ENCODE data around the gene DARS1.

The DARS1 gene

DNA sequence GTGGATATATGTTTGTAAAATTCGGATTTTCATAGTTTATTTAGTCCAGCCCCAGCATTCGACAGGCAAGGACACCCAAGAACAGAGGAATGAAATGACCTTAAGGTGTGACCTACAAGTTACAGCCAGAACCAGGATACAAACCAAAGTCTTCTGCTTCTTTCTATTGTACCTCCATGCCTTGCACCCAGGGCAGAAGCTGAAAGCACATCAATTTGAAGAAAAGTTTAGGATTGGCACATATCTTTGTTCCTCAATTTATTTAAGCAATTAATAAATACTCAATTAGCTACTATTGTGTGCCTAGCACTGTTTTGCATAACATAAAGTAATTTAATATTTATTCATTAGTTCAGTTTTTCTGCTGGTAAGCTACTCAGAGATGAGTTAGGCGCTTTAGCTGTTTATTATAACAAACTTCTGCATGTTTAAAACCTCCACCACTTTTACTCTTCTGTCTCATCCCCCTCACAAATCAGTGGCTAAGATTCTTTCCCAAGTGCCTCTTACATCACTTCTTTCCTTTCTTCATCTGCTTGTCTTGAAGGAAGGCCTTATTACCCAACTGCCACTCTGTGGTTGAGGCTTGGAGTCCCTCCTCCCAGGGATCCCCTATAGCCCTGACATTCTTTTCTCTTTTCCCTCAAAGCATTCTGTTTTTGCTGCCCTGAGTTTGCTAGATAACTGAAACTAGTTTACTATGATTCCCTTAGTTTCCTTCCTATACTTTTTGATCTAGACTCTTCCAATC, 37.1 kb upstream of the DARS1 start:
- no peak for DNase-seq
- peaks cover 16% of the 10 kb centered on the region for H3K4me1 Mint-ChIP-seq
- H3K27me3 Mint-ChIP-seq, result peaks cover 4% of the 10 kb centered on the region
- H3K4me3 Mint-ChIP-seq, result no peak overlapping the region
- no peaks in the 10 kb centered on the region for H3K36me3 Mint-ChIP-seq
- H3K9me3 Mint-ChIP-seq, result no peaks in the 10 kb centered on the region
- CTCF ChIA-PET, result no interaction called here
- no peak overlapping the region for H3K27ac Mint-ChIP-seq

DNA sequence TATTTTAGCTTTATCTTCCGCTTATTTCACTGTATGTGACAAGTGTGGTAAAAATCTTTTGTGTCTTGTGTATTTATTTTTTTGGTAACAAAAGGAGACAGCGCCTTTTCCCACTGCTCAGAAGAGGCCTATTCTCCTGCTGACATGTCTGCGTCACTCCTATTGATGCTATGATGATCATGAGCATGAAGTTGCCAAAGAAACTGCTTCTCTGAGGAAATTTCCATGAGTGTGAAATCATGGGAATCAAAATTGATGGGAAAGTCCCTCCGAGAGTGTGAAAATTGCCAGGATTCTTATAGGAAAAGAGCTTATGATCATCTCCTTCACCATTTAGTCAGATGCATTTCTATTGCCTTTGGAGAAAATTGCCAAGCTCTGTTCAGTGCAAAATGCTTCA, 36.5 kb upstream of the DARS1 start:
- DNase-seq, result no peak
- Mint-ChIP-seq H3K27ac (no peak overlapping the region), H3K4me1 (peaks cover 16% of the 10 kb centered on the region), H3K9me3 (no peaks in the 10 kb centered on the region), H3K27me3 (peaks cover 4% of the 10 kb centered on the region), H3K4me3 (no peak overlapping the region), H3K36me3 (no peaks in the 10 kb centered on the region)
- CTCF ChIA-PET, result no interaction called here

DNA sequence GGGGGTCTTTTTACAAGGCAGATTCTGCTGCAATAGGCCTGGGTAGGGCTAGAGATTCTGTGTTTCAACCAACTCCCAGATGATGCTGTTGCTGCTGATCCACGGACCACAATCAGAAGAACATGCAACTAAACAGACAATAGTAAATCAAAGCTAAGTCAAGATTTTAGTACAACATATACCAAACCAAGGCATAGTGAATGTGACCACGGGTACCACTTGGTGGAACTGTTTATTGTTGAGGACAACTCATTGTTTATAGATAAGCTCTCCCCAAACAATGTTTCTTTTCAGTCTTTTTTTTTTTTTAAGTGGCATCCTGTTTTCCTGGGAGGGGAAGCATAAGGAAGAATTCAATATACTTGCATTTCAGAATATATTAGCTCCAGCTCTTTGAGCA, 36.0 kb upstream of the DARS1 start:
- H3K9me3 Mint-ChIP-seq, result no peaks in the 10 kb centered on the region
- CTCF ChIA-PET, result no interaction called here
- H3K4me1 Mint-ChIP-seq, result peaks cover 16% of the 10 kb centered on the region
- no peak overlapping the region for H3K27ac Mint-ChIP-seq
- no peak for DNase-seq
- H3K36me3 Mint-ChIP-seq, result peaks cover under 1% of the 10 kb centered on the region
- no peak overlapping the region for H3K4me3 Mint-ChIP-seq
- H3K27me3 Mint-ChIP-seq, result peaks cover 4% of the 10 kb centered on the region

DNA sequence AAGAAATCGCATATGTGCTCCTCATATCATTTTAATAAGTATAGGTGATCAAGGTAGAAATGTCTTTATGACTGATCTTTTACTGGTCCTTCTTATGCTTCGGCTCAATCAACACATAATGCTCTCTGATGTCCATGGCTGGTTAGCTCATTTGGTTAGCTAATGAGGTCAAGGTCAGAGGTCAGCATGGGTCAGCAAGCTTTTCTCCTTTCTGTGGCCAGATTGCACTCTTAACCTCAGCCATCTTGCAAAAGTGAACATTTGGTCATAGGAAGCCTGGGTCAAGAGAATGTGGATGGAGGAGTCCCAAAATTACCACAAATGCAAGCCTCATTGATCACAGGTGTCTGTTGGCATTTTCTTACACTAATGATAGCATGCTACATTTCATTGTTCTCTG, 35.4 kb upstream of the DARS1 start:
- CTCF ChIA-PET, result no interaction called here
- peaks cover 15% of the 10 kb centered on the region for H3K4me1 Mint-ChIP-seq
- peaks cover 2% of the 10 kb centered on the region for H3K36me3 Mint-ChIP-seq
- peaks cover 1% of the 10 kb centered on the region for H3K9me3 Mint-ChIP-seq
- H3K27me3 Mint-ChIP-seq, result peaks cover 4% of the 10 kb centered on the region
- no peak overlapping the region for H3K27ac Mint-ChIP-seq
- no peak for DNase-seq
- no peak overlapping the region for H3K4me3 Mint-ChIP-seq

DNA sequence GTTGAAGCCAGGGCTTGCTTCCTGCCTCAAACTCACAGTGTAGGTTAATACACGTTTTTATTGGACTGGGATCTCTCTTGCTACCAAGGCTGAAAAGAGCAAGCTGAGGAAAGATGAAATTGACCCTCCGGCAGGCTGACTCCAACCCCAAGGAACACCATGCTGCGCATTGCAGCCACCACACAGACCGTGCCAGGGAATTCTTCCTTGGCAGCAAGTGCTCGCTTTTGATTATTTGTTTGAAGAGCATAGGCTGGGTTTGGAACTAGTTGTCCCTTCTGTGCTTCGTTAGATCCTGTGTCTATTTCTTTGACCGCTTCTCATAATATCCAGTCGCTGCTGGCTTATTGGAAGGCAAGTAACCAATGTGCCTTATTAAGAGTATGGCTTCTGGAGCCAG, 34.4 kb upstream of the DARS1 start:
- Mint-ChIP-seq H3K27ac (no peak overlapping the region), H3K27me3 (no peaks in the 10 kb centered on the region)

DNA sequence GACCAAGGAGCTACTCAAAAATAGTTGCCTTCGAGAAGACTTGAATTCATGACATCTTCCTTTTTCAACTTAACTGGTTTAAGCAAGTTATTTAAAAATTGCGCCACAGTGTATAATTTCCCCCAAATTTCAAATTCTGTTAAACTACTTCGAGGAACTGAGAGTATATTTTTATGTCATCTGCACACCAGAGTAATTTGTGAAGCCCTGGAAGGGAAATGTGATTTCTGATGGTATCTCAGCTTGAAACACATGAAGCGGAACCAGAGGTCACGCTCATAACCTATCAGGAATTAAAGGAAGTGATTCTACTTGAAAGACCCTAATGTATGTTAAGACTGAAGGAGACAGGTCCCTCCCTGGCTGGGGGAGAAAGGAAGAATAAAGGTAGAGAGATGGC, 33.9 kb upstream of the DARS1 start:
- H3K4me1 Mint-ChIP-seq, result peaks cover 5% of the 10 kb centered on the region
- CTCF ChIA-PET, result interaction anchor here (0.7 kb wide), 1 partner anchor 51 kb away, joined by 4 read pairs; no protein-coding TSS in a partner anchor
- no peak overlapping the region for H3K27ac Mint-ChIP-seq

More for the DNA sequence above, 34.4 kb upstream of the DARS1 start:
- Mint-ChIP-seq H3K9me3 (peaks cover 6% of the 10 kb centered on the region), H3K4me3 (no peak overlapping the region), H3K36me3 (peaks cover 2% of the 10 kb centered on the region), H3K4me1 (peaks cover 5% of the 10 kb centered on the region)
- CTCF ChIA-PET, result interaction anchor here (0.7 kb wide), 1 partner anchor 51 kb away, joined by 4 read pairs; no protein-coding TSS in a partner anchor
- no peak for DNase-seq

DNA sequence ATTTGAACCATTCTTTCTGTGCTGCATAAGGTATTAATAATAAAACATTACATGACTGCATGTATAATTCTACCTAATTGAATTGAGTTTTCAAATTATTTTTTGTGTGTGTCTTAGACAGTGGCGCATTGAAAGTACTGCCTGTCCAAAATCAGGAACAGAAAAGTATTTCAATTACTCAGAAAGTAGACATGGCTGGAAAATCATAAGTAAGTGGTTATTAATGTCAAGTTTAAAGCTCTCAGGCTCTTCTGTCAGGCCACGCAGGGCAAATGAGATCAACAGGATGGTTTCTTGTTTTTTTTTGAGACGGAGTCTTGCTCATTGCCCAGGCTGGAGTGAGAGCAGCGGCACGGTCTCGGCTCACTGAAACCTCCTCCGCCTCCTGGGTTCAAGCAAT, 32.4 kb upstream of the DARS1 start:
- no peak for DNase-seq
- H3K27ac Mint-ChIP-seq, result no peak overlapping the region
- peaks cover 8% of the 10 kb centered on the region for H3K9me3 Mint-ChIP-seq
- H3K27me3 Mint-ChIP-seq, result peaks cover 4% of the 10 kb centered on the region
- peaks cover 5% of the 10 kb centered on the region for H3K36me3 Mint-ChIP-seq
- CTCF ChIA-PET, result no interaction called here
- peaks cover 14% of the 10 kb centered on the region for H3K4me1 Mint-ChIP-seq
- H3K4me3 Mint-ChIP-seq, result no peak overlapping the region

More for the DNA sequence above, 33.9 kb upstream of the DARS1 start:
- DNase-seq, result no peak
- Mint-ChIP-seq H3K36me3 (peaks cover 5% of the 10 kb centered on the region), H3K9me3 (peaks cover 8% of the 10 kb centered on the region), H3K4me3 (no peak overlapping the region), H3K27me3 (peaks cover 4% of the 10 kb centered on the region)

DNA sequence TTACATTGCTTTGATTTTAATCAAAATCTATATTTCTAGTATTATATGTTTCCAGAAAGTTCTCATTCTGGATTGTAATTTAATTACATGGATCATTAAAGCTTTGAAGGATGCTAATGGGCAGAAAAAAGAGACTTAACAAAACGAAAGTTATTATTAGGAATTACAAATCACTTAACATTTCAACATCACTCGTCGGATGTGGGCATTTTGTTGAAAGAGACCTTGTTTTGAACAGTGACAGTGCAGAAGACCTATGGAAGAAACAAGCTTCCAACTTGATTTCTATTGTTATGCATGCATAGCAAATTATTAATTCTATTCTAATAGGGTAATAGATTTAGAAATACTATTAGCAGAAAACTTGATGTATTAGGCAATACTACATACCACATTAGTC, 31.4 kb upstream of the DARS1 start:
- Mint-ChIP-seq H3K4me1 (peaks cover 14% of the 10 kb centered on the region), H3K27ac (no peak overlapping the region), H3K4me3 (no peak overlapping the region), H3K36me3 (peaks cover 5% of the 10 kb centered on the region), H3K27me3 (peaks cover 4% of the 10 kb centered on the region), H3K9me3 (peaks cover 8% of the 10 kb centered on the region)
- CTCF ChIA-PET, result interaction anchor here (1.1 kb wide), 1 partner anchor 8 kb away, joined by 3 read pairs; no protein-coding TSS in a partner anchor
- DNase-seq, result no peak

DNA sequence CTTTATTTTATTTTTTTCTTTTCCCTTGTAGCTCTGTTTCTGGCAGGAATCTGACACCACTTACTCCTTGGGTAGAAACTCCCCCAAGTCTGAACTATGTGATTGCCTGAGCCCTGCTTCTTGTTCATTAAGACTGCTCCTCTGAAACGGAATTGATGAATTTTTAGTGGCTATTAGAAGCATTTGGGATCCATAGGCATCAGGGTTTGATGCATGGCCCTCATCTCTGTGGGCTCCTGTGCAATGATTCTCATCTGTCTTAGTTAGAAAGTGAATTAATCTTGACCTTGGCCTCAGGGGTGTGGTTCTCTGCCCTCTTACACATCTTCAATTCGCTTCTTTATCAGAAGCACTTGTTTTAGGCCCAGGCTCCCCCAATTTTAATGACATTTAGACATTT, 31.0 kb upstream of the DARS1 start:
- H3K4me3 Mint-ChIP-seq, result no peak overlapping the region
- H3K27me3 Mint-ChIP-seq, result peaks cover 4% of the 10 kb centered on the region
- CTCF ChIA-PET, result interaction anchor here (1.1 kb wide), 1 partner anchor 8 kb away, joined by 3 read pairs; no protein-coding TSS in a partner anchor
- H3K9me3 Mint-ChIP-seq, result peaks cover 8% of the 10 kb centered on the region
- peaks cover 5% of the 10 kb centered on the region for H3K36me3 Mint-ChIP-seq
- peaks cover 14% of the 10 kb centered on the region for H3K4me1 Mint-ChIP-seq
- H3K27ac Mint-ChIP-seq, result no peak overlapping the region
- no peak for DNase-seq

DNA sequence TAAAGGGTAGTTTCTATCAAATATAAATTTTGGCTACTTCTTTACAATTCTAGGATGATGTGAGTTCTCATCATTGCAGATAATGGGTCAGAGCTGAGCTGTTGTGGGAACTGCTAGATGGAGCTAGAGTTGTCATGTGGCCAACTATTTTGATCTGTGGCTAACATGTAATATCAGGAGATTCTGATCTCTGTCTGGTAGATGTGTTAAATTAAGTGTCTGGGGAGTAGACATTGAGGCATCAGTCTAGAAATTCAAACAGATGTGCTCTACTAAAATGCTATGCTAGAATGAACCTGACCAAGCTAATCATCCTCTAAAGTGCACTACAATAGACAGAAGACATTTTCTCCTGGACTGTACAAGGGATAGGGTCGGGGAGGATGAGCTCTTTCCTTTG, 30.3 kb upstream of the DARS1 start:
- H3K27ac Mint-ChIP-seq, result no peak overlapping the region
- H3K27me3 Mint-ChIP-seq, result peaks cover 4% of the 10 kb centered on the region
- CTCF ChIA-PET, result no interaction called here
- no peak overlapping the region for H3K4me3 Mint-ChIP-seq
- peaks cover 8% of the 10 kb centered on the region for H3K9me3 Mint-ChIP-seq
- peaks cover 14% of the 10 kb centered on the region for H3K4me1 Mint-ChIP-seq
- DNase-seq, result no peak
- H3K36me3 Mint-ChIP-seq, result peaks cover 5% of the 10 kb centered on the region

DNA sequence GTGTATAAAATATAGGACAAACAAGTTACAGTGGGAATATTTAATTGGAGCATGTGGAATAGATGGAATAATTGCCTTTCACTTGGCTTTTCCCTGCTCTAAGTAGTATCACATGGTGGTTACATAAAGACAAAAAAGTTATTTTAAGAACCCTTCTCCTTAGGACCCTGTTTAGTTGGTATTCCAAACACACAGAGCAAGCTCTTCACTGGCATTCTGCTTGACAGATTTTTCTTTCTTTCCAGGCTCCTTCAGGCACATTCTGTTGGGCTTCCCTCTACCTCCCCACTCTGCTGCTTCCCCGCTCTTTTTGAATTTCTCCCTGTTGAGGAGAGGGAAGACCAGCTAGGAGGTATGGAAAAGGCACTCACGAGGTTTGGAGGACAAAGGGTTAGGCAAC, 29.0 kb upstream of the DARS1 start:
- Mint-ChIP-seq H3K27me3 (peaks cover 4% of the 10 kb centered on the region), H3K9me3 (peaks cover 8% of the 10 kb centered on the region), H3K4me1 (peaks cover 15% of the 10 kb centered on the region), H3K36me3 (peaks cover 7% of the 10 kb centered on the region), H3K4me3 (no peak overlapping the region), H3K27ac (no peak overlapping the region)
- CTCF ChIA-PET, result no interaction called here
- no peak for DNase-seq

DNA sequence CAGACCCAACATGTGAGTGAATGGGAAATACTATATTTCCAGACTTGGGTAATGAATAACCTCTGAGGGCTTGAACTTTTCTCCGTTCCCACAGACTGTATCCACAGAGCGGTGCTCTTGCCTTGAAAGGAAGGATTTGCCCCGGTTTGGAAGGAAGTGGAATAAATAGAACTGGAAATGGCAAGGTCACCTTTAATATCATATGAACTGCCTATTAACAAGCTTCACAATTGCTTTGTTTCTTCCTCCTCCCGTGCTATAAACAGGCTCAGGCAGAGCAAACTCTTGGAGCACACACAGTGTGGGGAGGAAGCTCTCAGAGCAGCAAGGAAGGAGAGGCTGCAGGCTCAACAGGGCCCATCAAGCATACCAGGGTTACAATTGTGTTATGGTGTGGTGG, 28.5 kb upstream of the DARS1 start:
- peaks cover 4% of the 10 kb centered on the region for H3K27me3 Mint-ChIP-seq
- peaks cover 18% of the 10 kb centered on the region for H3K4me1 Mint-ChIP-seq
- no peak overlapping the region for H3K27ac Mint-ChIP-seq
- CTCF ChIA-PET, result no interaction called here
- peaks cover 7% of the 10 kb centered on the region for H3K36me3 Mint-ChIP-seq
- H3K4me3 Mint-ChIP-seq, result no peak overlapping the region
- DNase-seq, result no peak
- H3K9me3 Mint-ChIP-seq, result peaks cover 8% of the 10 kb centered on the region

DNA sequence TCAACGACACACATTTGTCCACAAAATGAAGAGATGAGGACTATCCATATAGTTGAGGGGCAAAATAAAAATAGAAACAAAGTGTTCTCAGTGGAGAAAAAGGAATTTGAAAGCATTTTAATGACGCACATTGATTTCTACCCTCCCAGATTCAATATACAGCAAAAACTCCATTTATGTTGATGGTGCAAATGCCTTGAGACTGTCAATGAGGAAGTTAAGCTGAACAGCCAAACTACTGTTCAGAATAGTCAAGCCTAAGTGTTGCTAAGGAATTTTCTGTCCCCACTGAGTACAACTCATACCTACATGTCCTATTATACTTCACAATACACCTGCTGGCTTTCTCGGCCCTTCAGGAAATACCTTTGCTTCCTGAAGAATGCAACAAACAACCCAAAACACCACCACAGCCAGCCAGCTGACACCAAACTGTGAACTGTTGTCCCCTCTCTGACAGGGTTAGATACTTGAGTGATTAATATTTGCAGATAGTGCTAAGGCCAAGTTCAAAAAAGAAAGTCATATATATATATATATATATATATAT, 27.8 kb upstream of the DARS1 start:
- peaks cover 10% of the 10 kb centered on the region for H3K36me3 Mint-ChIP-seq
- H3K4me3 Mint-ChIP-seq, result no peak overlapping the region
- peaks cover 25% of the 10 kb centered on the region for H3K4me1 Mint-ChIP-seq
- H3K9me3 Mint-ChIP-seq, result peaks cover 8% of the 10 kb centered on the region
- CTCF ChIA-PET, result no interaction called here
- peaks cover 4% of the 10 kb centered on the region for H3K27me3 Mint-ChIP-seq
- no peak for DNase-seq
- no peak overlapping the region for H3K27ac Mint-ChIP-seq

DNA sequence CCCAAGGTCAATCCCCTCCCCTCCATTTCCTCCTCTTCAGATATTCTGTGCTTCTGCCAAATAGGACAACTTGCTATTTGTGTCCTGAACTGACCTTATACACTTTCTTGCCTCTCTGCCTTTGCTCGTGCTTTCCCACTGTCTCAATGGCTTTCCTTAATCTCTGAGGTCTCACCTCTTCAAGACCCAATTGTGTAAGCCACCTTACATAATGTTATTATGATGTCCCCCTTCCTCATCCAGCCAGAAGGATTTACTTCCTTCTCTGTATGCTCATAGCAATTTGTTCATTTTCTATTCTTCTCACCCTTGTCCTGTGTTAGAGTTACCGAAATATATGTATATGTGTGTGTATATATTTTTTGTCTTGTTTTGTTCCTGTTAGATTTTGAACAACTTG, 26.9 kb upstream of the DARS1 start:
- peaks cover 34% of the 10 kb centered on the region for H3K4me1 Mint-ChIP-seq
- H3K27ac Mint-ChIP-seq, result no peak overlapping the region
- DNase-seq, result no peak
- peaks cover 8% of the 10 kb centered on the region for H3K9me3 Mint-ChIP-seq
- peaks cover 4% of the 10 kb centered on the region for H3K27me3 Mint-ChIP-seq
- peaks cover 10% of the 10 kb centered on the region for H3K36me3 Mint-ChIP-seq
- H3K4me3 Mint-ChIP-seq, result no peak overlapping the region
- CTCF ChIA-PET, result no interaction called here

DNA sequence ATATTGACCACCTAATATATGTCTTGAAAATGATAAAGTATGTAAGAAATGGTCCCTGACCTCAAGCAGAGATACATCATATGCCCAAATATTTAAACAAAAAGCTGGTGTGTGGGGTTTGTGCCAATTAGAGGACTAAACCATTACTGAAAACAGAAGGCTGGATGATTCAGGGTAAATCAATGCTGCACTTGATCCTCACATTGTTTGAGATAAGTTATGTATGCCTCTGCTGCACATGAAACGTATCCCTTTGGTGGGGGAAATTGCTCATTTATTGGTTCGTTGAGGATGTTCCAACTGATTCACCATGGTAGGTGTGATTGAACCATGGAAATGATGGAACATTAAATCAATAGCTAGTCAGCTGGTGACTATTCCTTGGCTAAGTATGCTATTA, 24.7 kb upstream of the DARS1 start:
- peaks cover 2% of the 10 kb centered on the region for H3K9me3 Mint-ChIP-seq
- no peak for DNase-seq
- H3K27ac Mint-ChIP-seq, result no peak overlapping the region
- H3K36me3 Mint-ChIP-seq, result peaks cover 9% of the 10 kb centered on the region
- peaks cover 4% of the 10 kb centered on the region for H3K27me3 Mint-ChIP-seq
- CTCF ChIA-PET, result no interaction called here
- no peak overlapping the region for H3K4me3 Mint-ChIP-seq
- H3K4me1 Mint-ChIP-seq, result peaks cover 54% of the 10 kb centered on the region
